Astrocyte (in vitro differentiated cells and primary cell): ENCODE measurements around the gene ADAMTS9. TPM values are rescaled to one million over a fixed set of nuclear protein-coding genes. Genes with fewer than 3 reads are reported as not detected.

ENCODE experiments used
- DNase-seq: peaks from one replicate; pipeline ENCODE4 v3.0.0-alpha.2; 2010; ENCODE audit warnings: low read depth
- FAIRE-seq: peaks from 2 replicates; lab custom pipeline; 2011; peaks lifted over from hg19 to GRCh38; lab: Jason Lieb, UNC
- H2AFZ ChIP-seq: 2 replicates; pipeline ENCODE4 v1.6.0; 2012; ENCODE audit warnings: low read depth, low read length, inconsistent platforms
- H3K27ac ChIP-seq: 2 replicates; pipeline ENCODE4 v1.5.1; 2011; ENCODE audit warnings: low read depth, low read length, inconsistent platforms
- H3K27me3 ChIP-seq: 2 replicates; pipeline ENCODE4 v1.6.0; 2011; ENCODE audit warnings: low read length, inconsistent platforms; ENCODE audit not compliant: insufficient read depth
- H3K36me3 ChIP-seq: 2 replicates; pipeline ENCODE4 v1.5.1; 2011; ENCODE audit warnings: low read length, inconsistent platforms; ENCODE audit not compliant: insufficient read depth
- H3K4me1 ChIP-seq: 2 replicates; pipeline ENCODE4 v1.5.1; 2011; ENCODE audit warnings: low read length, inconsistent platforms; ENCODE audit not compliant: insufficient read depth
- H3K4me2 ChIP-seq: 2 replicates; pipeline ENCODE4 v1.6.0; 2012; ENCODE audit warnings: low read length, inconsistent platforms
- H3K4me3 ChIP-seq: 2 replicates; pipeline ENCODE4 v1.5.1; 2011; ENCODE audit warnings: low read depth, mild to moderate bottlenecking, low read length, inconsistent platforms; ENCODE audit not compliant: insufficient read depth
- H3K79me2 ChIP-seq: 2 replicates; pipeline ENCODE4 v1.6.0; 2012; ENCODE audit warnings: mild to moderate bottlenecking, low read length, inconsistent platforms; ENCODE audit not compliant: insufficient read depth
- H3K9ac ChIP-seq: 2 replicates; pipeline ENCODE4 v1.6.0; 2012; ENCODE audit warnings: mild to moderate bottlenecking, low read length, inconsistent platforms
- H3K9me3 ChIP-seq: 2 replicates; pipeline ENCODE4 v1.5.1; 2012; ENCODE audit warnings: low read depth, mild to moderate bottlenecking, low read length, inconsistent platforms; ENCODE audit not compliant: insufficient read depth
- H4K20me1 ChIP-seq: 2 replicates; pipeline ENCODE4 v1.6.0; 2012; ENCODE audit warnings: low read length, inconsistent platforms; ENCODE audit not compliant: insufficient read depth
- H3K27ac Mint-ChIP-seq: one replicate; pipeline ENCODE4 v1.8.0; 2021; ENCODE audit warnings: mild to moderate bottlenecking, mixed read lengths; ENCODE audit not compliant: unreplicated experiment
- H3K27me3 Mint-ChIP-seq: one replicate; pipeline ENCODE4 v1.8.0; 2021; ENCODE audit warnings: low read depth, mixed read lengths; ENCODE audit not compliant: unreplicated experiment
- H3K36me3 Mint-ChIP-seq: one replicate; pipeline ENCODE4 v1.8.0; 2021; ENCODE audit warnings: low read depth, mixed read lengths; ENCODE audit not compliant: unreplicated experiment
- H3K4me1 Mint-ChIP-seq: one replicate; pipeline ENCODE4 v1.8.0; 2021; ENCODE audit warnings: low read depth, mixed read lengths; ENCODE audit not compliant: unreplicated experiment
- H3K4me3 Mint-ChIP-seq: one replicate; pipeline ENCODE4 v1.8.0; 2021; ENCODE audit warnings: mild to moderate bottlenecking, moderate library complexity, mixed read lengths; ENCODE audit not compliant: unreplicated experiment
- H3K9me3 Mint-ChIP-seq: one replicate; pipeline ENCODE4 v1.8.0; 2021; ENCODE audit warnings: mild to moderate bottlenecking, mixed read lengths; ENCODE audit not compliant: unreplicated experiment
- CTCF ChIP-seq: IDR thresholded peaks from 2 replicates; pipeline ENCODE4 v1.5.1; 2011; ENCODE audit warnings: low read depth, mild to moderate bottlenecking, inconsistent platforms, low read length, moderate library complexity; ENCODE audit not compliant: insufficient read depth
- EZH2 ChIP-seq: IDR thresholded peaks from 2 replicates; pipeline ENCODE4 v1.6.1; 2012; ENCODE audit warnings: mild to moderate bottlenecking, low read length, inconsistent platforms; ENCODE audit not compliant: insufficient read depth
- total RNA-seq: library from RNA; stranded (reverse); gene quantifications from 2 replicates; pipeline ENCODE4 v1.2.1, GENCODE V29; 2021

Gene ADAMTS9
- total RNA-seq, 1 donor from 2014 or later, result 8.3 TPM

- Histone ChIP-seq H2AFZ (no peak overlapping the region), H3K9ac (no peak overlapping the region), H3K36me3 (no peaks in the 10 kb centered on the region), H3K79me2 (no peaks in the 10 kb centered on the region), H3K27ac (no peak overlapping the region), H3K4me2 (no peak overlapping the region), H4K20me1 (no peaks in the 10 kb centered on the region), H3K4me3 (no peak overlapping the region), H3K4me1 (no peaks in the 10 kb centered on the region), H3K9me3 (no peaks in the 10 kb centered on the region), H3K27me3 (no peaks in the 10 kb centered on the region)
- Mint-ChIP-seq H3K4me1 (no peaks in the 10 kb centered on the region), H3K9me3 (peaks cover 2% of the 10 kb centered on the region), H3K36me3 (peaks cover 2% of the 10 kb centered on the region), H3K4me3 (no peak overlapping the region), H3K27ac (no peak overlapping the region), H3K27me3 (peaks cover 5% of the 10 kb centered on the region)
- FAIRE-seq (no peak), DNase-seq (no peak)
- TF ChIP-seq CTCF, result no peak
- no peak for TF ChIP-seq EZH2
These were observed 53.4 kb downstream of the ADAMTS9 start for GRCh38 chr3:64634417-64634816.

- no peaks in the 10 kb centered on the region for H3K36me3 ChIP-seq
- H3K27ac ChIP-seq, result no peak overlapping the region
- no peaks in the 10 kb centered on the region for H3K27me3 ChIP-seq
- no peaks in the 10 kb centered on the region for H3K4me1 Mint-ChIP-seq
- FAIRE-seq, result no peak
- H3K4me1 ChIP-seq, result no peaks in the 10 kb centered on the region
- no peak for DNase-seq
- no peak overlapping the region for H3K4me3 ChIP-seq
- no peak overlapping the region for H3K4me2 ChIP-seq
- peaks cover 5% of the 10 kb centered on the region for H3K36me3 Mint-ChIP-seq
- H3K9me3 Mint-ChIP-seq, result peaks cover 2% of the 10 kb centered on the region
- no peak overlapping the region for H3K4me3 Mint-ChIP-seq
- H2AFZ ChIP-seq, result no peak overlapping the region
- peaks cover 5% of the 10 kb centered on the region for H3K27me3 Mint-ChIP-seq
- H3K27ac Mint-ChIP-seq, result no peak overlapping the region
- no peaks in the 10 kb centered on the region for H4K20me1 ChIP-seq
- no peak overlapping the region for H3K9ac ChIP-seq
- no peaks in the 10 kb centered on the region for H3K79me2 ChIP-seq
- TF ChIP-seq CTCF (no peak), EZH2 (no peak)
- no peaks in the 10 kb centered on the region for H3K9me3 ChIP-seq
These were observed 55.8 kb downstream of the ADAMTS9 start for GRCh38 chr3:64631951-64632350.

GRCh38 chr3:64627471-64628321 is 60.1 kb downstream of the ADAMTS9 start:
- H3K4me2 ChIP-seq, result no peak overlapping the region
- no peaks in the 10 kb centered on the region for H3K4me1 ChIP-seq
- H3K27ac Mint-ChIP-seq, result no peak overlapping the region
- DNase-seq (no peak), FAIRE-seq (no peak)
- H3K4me3 ChIP-seq, result no peak overlapping the region
- H3K9ac ChIP-seq, result no peak overlapping the region
- no peaks in the 10 kb centered on the region for H3K9me3 Mint-ChIP-seq
- peaks cover 8% of the 10 kb centered on the region for H3K36me3 Mint-ChIP-seq
- no peaks in the 10 kb centered on the region for H3K4me1 Mint-ChIP-seq
- no peak overlapping the region for H3K4me3 Mint-ChIP-seq
- no peaks in the 10 kb centered on the region for H3K9me3 ChIP-seq
- no peaks in the 10 kb centered on the region for H3K27me3 ChIP-seq
- H2AFZ ChIP-seq, result no peak overlapping the region
- no peaks in the 10 kb centered on the region for H4K20me1 ChIP-seq
- H3K27me3 Mint-ChIP-seq, result no peaks in the 10 kb centered on the region
- no peaks in the 10 kb centered on the region for H3K36me3 ChIP-seq
- H3K27ac ChIP-seq, result no peak overlapping the region
- no peak for TF ChIP-seq CTCF
- TF ChIP-seq EZH2, result no peak
- no peaks in the 10 kb centered on the region for H3K79me2 ChIP-seq
